CD14-positive monocyte (primary cell): ENCODE results near the gene OTUD3. TPM values are rescaled to one million over a fixed set of nuclear protein-coding genes. Genes with fewer than 3 reads are reported as not detected.
"Not testable (repeated sequence)": the region's sequence is repeated elsewhere in the genome, so short reads cannot be mapped to it uniquely, and the experiment has no call there.

Source experiments
- DNase-seq, 3 donors: peaks; one replicate each; pipeline ENCODE4 v3.0.0-alpha.2; 2011 to 2022
- H2AFZ ChIP-seq: 2 replicates; pipeline ENCODE4 v1.6.0; 2012; ENCODE audit warnings: mild to moderate bottlenecking, low read depth, low read length, inconsistent platforms; ENCODE audit not compliant: insufficient read depth, poor library complexity, severe bottlenecking
- H3K27ac ChIP-seq, 2 donors: 1 replicate in 1 of 2; 2 replicates in 1 of 2; pipeline ENCODE4 v1.5.1; 2012 to 2013; ENCODE audit warnings: low read length in 2 of 2, control low read depth in 1 of 2, inconsistent platforms in 1 of 2, low read depth in 1 of 2, mild to moderate bottlenecking in 1 of 2
- H3K27me3 ChIP-seq, 2 donors: one replicate each; pipeline versions ENCODE4 v1.6.0 to v1.6.1; 2011 to 2013; ENCODE audit warnings: low read length in 2 of 2; ENCODE audit not compliant: control insufficient read depth in 2 of 2, insufficient read depth in 2 of 2
- H3K36me3 ChIP-seq, 2 donors: replicated peaks in 1 of 2; 1 replicate in 1 of 2; 2 replicates in 1 of 2; pipeline versions ENCODE4 v1.5.1 to v1.6.1; 2012 to 2013; ENCODE audit warnings: low read length in 2 of 2, control low read depth in 1 of 2, inconsistent platforms in 1 of 2, mild to moderate bottlenecking in 1 of 2; ENCODE audit not compliant: insufficient read depth in 2 of 2, control insufficient read depth in 1 of 2
- H3K4me1 ChIP-seq, 2 donors: 1 replicate in 1 of 2; 2 replicates in 1 of 2; pipeline versions ENCODE4 v1.5.1 to v1.6.1; 2012 to 2013; ENCODE audit warnings: low read length in 2 of 2, control low read depth in 1 of 2, inconsistent platforms in 1 of 2, mild to moderate bottlenecking in 1 of 2, moderate library complexity in 1 of 2; ENCODE audit not compliant: insufficient read depth in 2 of 2, control insufficient read depth in 1 of 2
- H3K4me2 ChIP-seq: replicated peaks from 2 replicates; pipeline ENCODE3; 2012; ENCODE audit warnings: low read length, moderate library complexity, mild to moderate bottlenecking; ENCODE audit not compliant: poor library complexity, severe bottlenecking; ENCODE audit errors: extremely low read depth
- H3K4me3 ChIP-seq, 3 experiments: fragments of 200-600 bp in 1 of 3; sonication (generic) in 1 of 3; replicated peaks in 1 of 3; 1 replicate in 2 of 3; 2 replicates in 1 of 3; pipeline ENCODE4 v1.5.1; 2011 to 2013; ENCODE audit warnings: low read length in 3 of 3, mild to moderate bottlenecking in 3 of 3, control low read depth in 2 of 3, low read depth in 2 of 3, inconsistent platforms in 1 of 3, moderate library complexity in 1 of 3
- H3K79me2 ChIP-seq: 2 replicates; pipeline ENCODE4 v1.6.0; 2012; ENCODE audit warnings: mild to moderate bottlenecking, control low read depth, inconsistent platforms, low read length, moderate library complexity; ENCODE audit not compliant: insufficient read depth
- H3K9ac ChIP-seq: 2 replicates; pipeline ENCODE4 v1.6.0; 2017; ENCODE audit warnings: low read length, mild to moderate bottlenecking; ENCODE audit not compliant: insufficient read depth, poor library complexity, severe bottlenecking
- H3K9me3 ChIP-seq, 2 donors: replicated peaks in 1 of 2; 1 replicate in 1 of 2; 2 replicates in 1 of 2; pipeline versions ENCODE4 v1.5.1 to v1.6.1; 2012 to 2013; ENCODE audit warnings: low read length in 2 of 2, control low read depth in 1 of 2; ENCODE audit not compliant: control insufficient read depth in 1 of 2, insufficient read depth in 1 of 2
- H4K20me1 ChIP-seq: 2 replicates; pipeline ENCODE4 v1.6.0; 2012; ENCODE audit warnings: mild to moderate bottlenecking, low read length, control low read depth, moderate library complexity; ENCODE audit not compliant: insufficient read depth
- H3K27ac Mint-ChIP-seq, 7 donors: one replicate each; pipeline ENCODE4 v1.8.0; 2020; ENCODE audit warnings: mild to moderate bottlenecking in 7 of 7, mixed read lengths in 7 of 7, moderate library complexity in 6 of 7, inconsistent platforms in 2 of 7
- H3K27me3 Mint-ChIP-seq, 3 donors: one replicate each; pipeline ENCODE4 v1.8.0; 2021 to 2022; ENCODE audit warnings: low read depth in 3 of 3, mild to moderate bottlenecking in 3 of 3, mixed read lengths in 3 of 3, moderate library complexity in 3 of 3, inconsistent platforms in 1 of 3
- H3K36me3 Mint-ChIP-seq, 2 donors: one replicate each; pipeline ENCODE4 v1.8.0; 2020; ENCODE audit warnings: mixed read lengths in 2 of 2, inconsistent platforms in 1 of 2, mild to moderate bottlenecking in 1 of 2
- H3K4me1 Mint-ChIP-seq: one replicate; pipeline ENCODE4 v1.8.0; 2020; ENCODE audit warnings: mild to moderate bottlenecking, mixed read lengths
- H3K4me3 Mint-ChIP-seq, 2 donors: one replicate each; pipeline ENCODE4 v1.8.0; 2020; ENCODE audit warnings: mild to moderate bottlenecking in 2 of 2, mixed read lengths in 2 of 2, moderate library complexity in 1 of 2
- H3K9me3 Mint-ChIP-seq, 7 donors: one replicate each; pipeline ENCODE4 v1.8.0; 2020 to 2022; ENCODE audit warnings: mixed read lengths in 7 of 7, mild to moderate bottlenecking in 6 of 7, moderate library complexity in 6 of 7, inconsistent platforms in 2 of 7
- CTCF ChIP-seq: fragments of 200-600 bp; IDR thresholded peaks from one replicate; pipeline ENCODE4 v1.8.0; 2022; ENCODE audit warnings: antibody characterized with exemption, mild to moderate bottlenecking
- WGBS: methylation state at CpG from one replicate; pipeline ENCODE4 v1.1.5; 2013; ENCODE audit warnings: missing lambda C conversion rate; ENCODE audit not compliant: insufficient coverage; 5-methylcytosine and 5-hydroxymethylcytosine counted together
- intact Hi-C, 2 donors: fragments of 100-400 bp; cut with micrococcal nuclease; formaldehyde crosslinking; loops; one replicate each; pipeline versions ENCODE4 v1.15.0 to v1.15.1; 2023
- polyA plus RNA-seq, 3 donors: library from polyadenylated mRNA; depleted of rRNA in 1 of 3; unstranded in 2 of 3; stranded (reverse) in 1 of 3; fragments of 300-500 nt in 2 of 3; fragments of >200 nt in 1 of 3; fragmentation: Illumina TruSeq in 2 of 3; gene quantifications; 1 replicate in 2 of 3; 2 replicates in 1 of 3; pipeline ENCODE4 v1.2.3, GENCODE V29; 2012 to 2021

Gene OTUD3
- polyA plus RNA-seq, 3 donors = 0.05 to 3.8 (median 1.2) TPM

DNA sequence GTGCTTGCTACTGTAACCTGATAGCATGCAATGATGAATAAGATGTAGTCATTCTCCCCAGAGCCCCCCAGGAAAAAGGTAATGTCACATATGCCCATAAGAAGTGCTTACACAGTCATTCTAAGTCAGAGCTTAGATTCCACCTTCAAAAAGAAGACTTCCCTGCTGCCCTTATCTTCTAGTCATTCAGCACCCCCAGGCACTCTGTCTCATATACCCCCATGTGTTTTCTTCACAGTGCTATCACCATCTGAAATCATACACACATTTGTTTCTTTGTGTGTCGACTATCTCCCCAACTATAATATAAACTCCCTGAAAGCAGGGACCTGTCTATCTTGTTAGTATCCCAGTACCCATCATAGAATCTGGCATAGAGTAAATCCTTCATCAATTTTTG, 16.2 kb upstream of the OTUD3 start:
- peaks cover 11 to 23% (median 20%) of the 10 kb centered on the region in 3 donors for H3K27me3 Mint-ChIP-seq
- Histone ChIP-seq H3K27me3 (peaks cover 13 to 18% of the 10 kb centered on the region in 2 donors), H3K79me2 (no peaks in the 10 kb centered on the region), H3K4me2 (no peak overlapping the region), H3K27ac (no peak overlapping the region), H2AFZ (no peak overlapping the region), H3K4me1 (no peaks in the 10 kb centered on the region), H4K20me1 (no peaks in the 10 kb centered on the region), H3K36me3 (no peaks in the 10 kb centered on the region), H3K4me3 (no peak overlapping the region), H3K9ac (no peak overlapping the region), H3K9me3 (peaks cover 0 to 4% of the 10 kb centered on the region in 2 donors)
- no peaks in the 10 kb centered on the region for H3K4me1 Mint-ChIP-seq
- no peak overlapping the region for H3K4me3 Mint-ChIP-seq
- no peak for TF ChIP-seq CTCF
- intact Hi-C loops = no loop called here
- no CpG with 5 or more reads among the region's 1 CpG for WGBS
- peaks cover 3 to 17% (median 7%) of the 10 kb centered on the region in 7 donors for H3K9me3 Mint-ChIP-seq
- no peak overlapping the region for H3K27ac Mint-ChIP-seq
- no peaks in the 10 kb centered on the region for H3K36me3 Mint-ChIP-seq
- no peak for DNase-seq

GRCh38 chr1:19866758-19867157, 15.4 kb upstream of the OTUD3 start:
- WGBS = no CpG with 5 or more reads among the region's 1 CpG
- Histone ChIP-seq H4K20me1 (no peaks in the 10 kb centered on the region), H3K79me2 (no peaks in the 10 kb centered on the region), H3K4me1 (no peaks in the 10 kb centered on the region), H3K9ac (no peak overlapping the region), H3K4me2 (no peak overlapping the region), H3K4me3 (no peak overlapping the region), H3K36me3 (no peaks in the 10 kb centered on the region), H3K27ac (no peak overlapping the region), H3K27me3 (peaks cover 13 to 18% of the 10 kb centered on the region in 2 donors), H2AFZ (no peak overlapping the region), H3K9me3 (peaks cover 0 to 4% of the 10 kb centered on the region in 2 donors)
- no peak for DNase-seq
- Mint-ChIP-seq H3K4me3 (no peak overlapping the region), H3K36me3 (no peaks in the 10 kb centered on the region), H3K9me3 (peaks cover 3 to 17% (median 7%) of the 10 kb centered on the region in 7 donors), H3K27ac (no peak overlapping the region), H3K4me1 (no peaks in the 10 kb centered on the region), H3K27me3 (peaks cover 10 to 23% (median 20%) of the 10 kb centered on the region in 3 donors)
- intact Hi-C loops = no loop called here
- TF ChIP-seq CTCF = no peak

- H3K4me2 ChIP-seq, H3K4me3 ChIP-seq, H3K27ac Mint-ChIP-seq, DNase-seq, H3K36me3 ChIP-seq, H4K20me1 ChIP-seq, intact Hi-C loops, H3K27ac ChIP-seq, H3K4me1 Mint-ChIP-seq, H3K79me2 ChIP-seq, H3K9me3 ChIP-seq, H3K9ac ChIP-seq, H3K36me3 Mint-ChIP-seq, H3K4me3 Mint-ChIP-seq, H3K4me1 ChIP-seq, H2AFZ ChIP-seq: not testable (repeated sequence)
- peaks cover 13 to 18% of the 10 kb centered on the region in 2 donors for H3K27me3 ChIP-seq
- peaks cover 19 to 31% (median 23%) of the 10 kb centered on the region in 3 donors for H3K27me3 Mint-ChIP-seq
- WGBS = 43% methylated on average over 3 of the region's 4 CpGs
- peaks cover 1 to 11% (median 6%) of the 10 kb centered on the region in 7 donors for H3K9me3 Mint-ChIP-seq
These were observed 13.6 kb upstream of the OTUD3 start for GRCh38 chr1:19868575-19868974.
